ENCODE measurements around the gene ZFYVE28.

DNA sequence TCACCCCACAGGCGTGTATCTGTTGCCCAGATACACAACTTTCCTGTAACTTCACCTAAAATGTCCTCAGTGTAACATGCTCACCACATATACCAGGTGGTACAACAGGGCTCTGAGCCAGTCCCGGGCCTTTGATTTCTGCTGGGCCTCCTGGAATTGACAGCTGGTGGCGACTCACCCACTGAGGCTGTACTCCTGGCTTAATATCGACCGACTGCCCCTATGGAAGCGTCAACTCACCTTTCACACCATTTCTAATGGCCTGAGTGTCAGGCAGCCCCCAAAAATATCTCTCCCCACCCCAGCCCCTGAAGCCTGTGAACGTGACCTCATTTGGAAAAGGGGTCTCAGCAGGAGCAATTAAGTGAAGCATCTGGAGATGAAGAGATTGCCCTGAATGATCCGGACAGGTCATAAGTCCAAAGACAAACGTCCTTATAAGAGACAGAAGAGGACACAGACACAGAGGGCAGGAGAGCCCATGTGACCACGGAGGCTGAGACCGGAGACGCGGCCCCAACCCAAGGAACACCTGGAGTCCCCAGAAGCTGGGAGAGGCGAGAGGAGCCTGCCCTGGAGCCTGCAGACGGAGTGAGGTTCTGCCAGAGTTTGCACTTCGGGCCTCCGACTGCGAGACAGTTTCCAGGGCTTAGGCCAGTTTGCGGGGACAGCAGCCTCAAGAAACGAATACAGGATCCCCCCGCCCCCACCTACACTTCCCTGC is 144.0 kb downstream of the ZFYVE28 start:
- TF ChIP-seq HDGF (IDR thresholded peaks at IDR 0.05; ENCODE audit: borderline replicate concordance) (no peak), SUZ12 (IDR thresholded peaks at IDR 0.05) (no peak), ZNF384 (IDR thresholded peaks at IDR 0.05) (no peak), BHLHE40 (IDR thresholded peaks at IDR 0.05; ENCODE audit: borderline replicate concordance) (no peak), NFRKB (IDR thresholded peaks at IDR 0.05) (no peak), SP1 (IDR thresholded peaks at IDR 0.05) (no peak), ELF4 (IDR thresholded peaks at IDR 0.05) (no peak), FOXA1 (IDR thresholded peaks at IDR 0.05) (no peak), L3MBTL2 (conservative IDR thresholded peaks at IDR 0.05) (no peak)

Data from HEK293T (cell line).